Trophoblast cell (in vitro differentiated cells and primary cell): ENCODE data around the gene C1orf167.

Source experiments
- DNase-seq, 2 donors: peaks; one replicate each; pipeline ENCODE4 v3.0.0-alpha.2; 2016
- H2AFZ ChIP-seq: 2 replicates; pipeline ENCODE4 v1.6.1; 2013; ENCODE audit warnings: low read length, moderate library complexity, mild to moderate bottlenecking; ENCODE audit not compliant: insufficient read depth, poor library complexity
- H2AK5ac ChIP-seq: 2 replicates; pipeline ENCODE4 v1.6.1; 2013; ENCODE audit warnings: mild to moderate bottlenecking, low read length
- H2BK120ac ChIP-seq: 2 replicates; pipeline ENCODE4 v1.6.1; 2013; ENCODE audit warnings: low read length, mild to moderate bottlenecking, moderate library complexity; ENCODE audit not compliant: insufficient read depth, poor library complexity
- H2BK12ac ChIP-seq: 2 replicates; pipeline ENCODE4 v1.6.1; 2013; ENCODE audit warnings: mild to moderate bottlenecking, low read length, moderate library complexity
- H2BK5ac ChIP-seq: 2 replicates; pipeline ENCODE4 v1.6.1; 2013; ENCODE audit warnings: low read length, low read depth, moderate library complexity, mild to moderate bottlenecking; ENCODE audit not compliant: poor library complexity
- H3K14ac ChIP-seq: 2 replicates; pipeline ENCODE4 v1.6.1; 2013; ENCODE audit warnings: mild to moderate bottlenecking, low read length
- H3K18ac ChIP-seq: 2 replicates; pipeline ENCODE4 v1.6.1; 2013; ENCODE audit warnings: mild to moderate bottlenecking, low read length
- H3K23ac ChIP-seq: 2 replicates; pipeline ENCODE4 v1.6.1; 2013; ENCODE audit warnings: low read length
- H3K27ac ChIP-seq: 2 replicates; pipeline ENCODE4 v1.5.1; 2013; ENCODE audit warnings: low read depth, mild to moderate bottlenecking, inconsistent platforms, low read length, moderate library complexity
- H3K27me3 ChIP-seq: 2 replicates; pipeline ENCODE4 v1.6.1; 2013; ENCODE audit warnings: inconsistent platforms, mild to moderate bottlenecking, low read length, moderate library complexity; ENCODE audit not compliant: insufficient read depth
- H3K36me3 ChIP-seq, 2 experiments: 1 replicate in 1 of 2; 2 replicates in 1 of 2; pipeline ENCODE4 v1.6.1; 2013; ENCODE audit warnings: low read length in 2 of 2, mild to moderate bottlenecking in 2 of 2, moderate library complexity in 1 of 2; ENCODE audit not compliant: insufficient read depth in 2 of 2, control insufficient read depth in 1 of 2
- H3K4ac ChIP-seq: 2 replicates; pipeline ENCODE4 v1.6.1; 2013; ENCODE audit warnings: low read depth, mild to moderate bottlenecking, low read length, moderate library complexity
- H3K4me1 ChIP-seq, 2 experiments: 1 replicate in 1 of 2; 2 replicates in 1 of 2; pipeline ENCODE4 v1.6.1; 2013; ENCODE audit warnings: low read length in 2 of 2, mild to moderate bottlenecking in 2 of 2, moderate library complexity in 1 of 2; ENCODE audit not compliant: insufficient read depth in 2 of 2, control insufficient read depth in 1 of 2
- H3K4me2 ChIP-seq: 2 replicates; pipeline ENCODE4 v1.6.1; 2013; ENCODE audit warnings: inconsistent platforms, mild to moderate bottlenecking, low read length, moderate library complexity
- H3K4me3 ChIP-seq: 2 replicates; pipeline ENCODE4 v1.5.1; 2013; ENCODE audit warnings: mild to moderate bottlenecking, low read depth, low read length, inconsistent platforms
- H3K79me1 ChIP-seq: one replicate; pipeline ENCODE4 v1.6.1; 2013; ENCODE audit warnings: low read length
- H3K79me2 ChIP-seq: 2 replicates; pipeline ENCODE4 v1.6.1; 2013; ENCODE audit warnings: low read length, mild to moderate bottlenecking; ENCODE audit not compliant: control insufficient read depth, insufficient read depth, poor library complexity
- H3K9ac ChIP-seq: 2 replicates; pipeline ENCODE4 v1.6.1; 2013; ENCODE audit warnings: mild to moderate bottlenecking, low read length
- H3K9me3 ChIP-seq: 2 replicates; pipeline ENCODE4 v1.6.1; 2013; ENCODE audit warnings: low read depth, mild to moderate bottlenecking, control low read depth, inconsistent platforms, low read length; ENCODE audit not compliant: insufficient read depth
- H4K12ac ChIP-seq: 2 replicates; pipeline ENCODE4 v1.6.1; 2013; ENCODE audit warnings: low read depth, mild to moderate bottlenecking, low read length, moderate library complexity
- H4K8ac ChIP-seq: 2 replicates; pipeline ENCODE4 v1.6.1; 2013; ENCODE audit warnings: low read depth, mild to moderate bottlenecking, low read length, moderate library complexity
- H4K91ac ChIP-seq: one replicate; pipeline ENCODE4 v1.6.1; 2013; ENCODE audit warnings: low read depth, mild to moderate bottlenecking, low read length, moderate library complexity
- WGBS: extraction: QIAGEN DNeasy Blood & Tissue Kit; methylation state at CpG from one replicate; pipeline ENCODE4 v1.1.7; 2013; ENCODE audit warnings: missing lambda C conversion rate; ENCODE audit not compliant: insufficient read length, insufficient coverage; ENCODE audit errors: extremely low coverage; 5-methylcytosine and 5-hydroxymethylcytosine counted together

Gene C1orf167

GRCh38 chr1:11784256-11784992, 22.4 kb downstream of the C1orf167 start:
- Histone ChIP-seq H2BK5ac (no peak overlapping the region), H3K36me3 (no peaks in the 10 kb centered on the region), H3K9me3 (peaks cover 3% of the 10 kb centered on the region), H2AFZ (no peak overlapping the region), H3K27me3 (no peaks in the 10 kb centered on the region), H4K8ac (peak overlapping the region; percentile 5), H3K27ac (no peak overlapping the region), H3K14ac (no peak overlapping the region), H3K4me3 (peak overlapping the region; percentile 37), H4K91ac (no peak overlapping the region), H3K4me2 (peak overlapping the region; percentile 20), H3K9ac (no peak overlapping the region), H2BK12ac (no peak overlapping the region), H3K79me2 (no peaks in the 10 kb centered on the region), H3K79me1 (peaks cover 10% of the 10 kb centered on the region), H3K4me1 (peaks cover 17 to 22% of the 10 kb centered on the region in 2 experiments), H3K18ac (no peak overlapping the region), H2BK120ac (no peak overlapping the region), H2AK5ac (peak overlapping the region; percentile 24), H4K12ac (no peak overlapping the region), H3K23ac (no peak overlapping the region), H3K4ac (no peak overlapping the region)
- WGBS: no CpG with 5 or more reads among the region's 21 CpGs
- no peak for DNase-seq

DNA sequence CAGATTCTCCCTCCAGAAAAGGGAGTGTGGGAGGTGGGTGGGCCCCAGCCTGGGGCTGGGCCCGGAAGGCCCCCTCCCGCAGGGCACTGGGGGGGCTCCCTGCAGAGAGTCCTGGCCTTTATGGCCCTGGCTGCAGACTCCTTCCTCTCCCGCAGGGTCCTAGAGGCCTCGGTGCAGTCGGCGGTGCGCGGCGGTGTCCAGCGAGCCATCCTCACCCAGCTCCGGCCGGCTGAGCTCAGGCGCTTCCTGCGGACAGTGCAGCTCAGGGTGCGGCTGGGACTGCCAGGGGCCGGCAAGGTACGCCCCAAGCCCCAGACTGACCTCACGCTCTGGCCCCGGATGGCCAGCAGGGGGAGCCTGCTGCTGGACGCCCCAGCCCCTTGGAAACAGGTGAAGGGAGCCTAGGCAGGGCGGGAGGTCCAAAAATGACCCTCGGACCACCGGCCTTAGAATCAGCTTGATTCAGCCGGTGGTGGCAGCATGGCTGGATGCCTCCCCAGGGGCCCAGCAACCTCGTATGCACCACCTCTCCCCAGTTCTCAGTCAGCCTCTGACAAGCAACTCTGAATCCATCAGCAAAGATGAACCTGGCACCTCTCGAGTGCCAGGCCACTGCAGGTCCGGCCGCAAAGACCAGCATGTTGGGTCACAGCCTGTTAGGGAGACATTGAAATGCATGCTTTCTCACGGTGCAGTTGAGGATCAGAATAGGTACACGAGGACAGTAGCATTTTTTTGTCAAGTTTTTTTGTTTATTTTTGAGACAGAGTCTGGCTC, 23.2 kb downstream of the C1orf167 start:
- Histone ChIP-seq H3K14ac (no peak overlapping the region), H3K27me3 (no peaks in the 10 kb centered on the region), H4K8ac (peak overlapping the region; percentile 15), H2BK12ac (no peak overlapping the region), H3K36me3 (peaks cover 4% of the 10 kb centered on the region in 2 experiments), H4K91ac (no peak overlapping the region), H3K79me2 (no peaks in the 10 kb centered on the region), H3K18ac (no peak overlapping the region), H2BK5ac (no peak overlapping the region), H3K4ac (no peak overlapping the region), H2AK5ac (no peak overlapping the region), H3K4me2 (peak overlapping the region; percentile 20), H3K4me3 (no peak overlapping the region), H2AFZ (peak overlapping the region; percentile 6), H3K9me3 (no peaks in the 10 kb centered on the region), H3K9ac (no peak overlapping the region), H3K27ac (no peak overlapping the region), H3K4me1 (peaks cover 17 to 22% of the 10 kb centered on the region in 2 experiments), H3K79me1 (peaks cover 10% of the 10 kb centered on the region), H4K12ac (no peak overlapping the region), H2BK120ac (no peak overlapping the region), H3K23ac (no peak overlapping the region)
- no CpG with 5 or more reads among the region's 30 CpGs for WGBS
- peak; percentile 54 to 69 for DNase-seq

DNA sequence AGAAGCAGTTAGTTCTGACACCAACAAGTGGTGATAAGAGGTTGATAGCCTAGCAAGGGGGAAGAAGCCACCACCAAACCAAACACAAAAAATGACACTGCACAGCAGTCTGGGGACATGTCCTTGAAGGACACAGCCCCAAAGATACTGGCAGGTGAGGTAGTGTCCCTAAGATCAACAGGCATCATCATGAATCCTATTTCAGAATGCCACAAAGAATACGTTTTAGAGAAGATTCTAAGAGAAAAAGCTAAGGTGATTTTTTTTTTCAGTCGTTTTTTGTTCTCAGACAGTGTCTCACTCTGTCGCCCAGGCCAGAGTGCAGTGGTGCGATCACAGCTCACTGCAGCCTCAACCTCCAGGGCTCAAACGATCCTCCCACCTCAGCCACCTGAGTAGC, 24.2 kb downstream of the C1orf167 start:
- no peak overlapping the region for H3K27ac ChIP-seq
- H3K79me2 ChIP-seq: no peaks in the 10 kb centered on the region
- H4K12ac ChIP-seq: no peak overlapping the region
- H3K9ac ChIP-seq: no peak overlapping the region
- H2BK120ac ChIP-seq: no peak overlapping the region
- H3K4ac ChIP-seq: no peak overlapping the region
- no peak overlapping the region for H2BK5ac ChIP-seq
- no peak overlapping the region for H2AK5ac ChIP-seq
- H3K4me2 ChIP-seq: no peak overlapping the region
- peaks cover 14 to 19% of the 10 kb centered on the region in 2 experiments for H3K4me1 ChIP-seq
- H3K4me3 ChIP-seq: no peak overlapping the region
- no CpG with 5 or more reads among the region's 5 CpGs for WGBS
- H2BK12ac ChIP-seq: no peak overlapping the region
- no peak overlapping the region for H3K14ac ChIP-seq
- no peaks in the 10 kb centered on the region for H3K9me3 ChIP-seq
- no peak overlapping the region for H3K23ac ChIP-seq
- H3K79me1 ChIP-seq: peaks cover 8% of the 10 kb centered on the region
- H4K8ac ChIP-seq: no peak overlapping the region
- H2AFZ ChIP-seq: no peak overlapping the region
- H3K36me3 ChIP-seq: peaks cover 12 to 13% of the 10 kb centered on the region in 2 experiments
- no peaks in the 10 kb centered on the region for H3K27me3 ChIP-seq
- no peak overlapping the region for H4K91ac ChIP-seq
- no peak for DNase-seq
- no peak overlapping the region for H3K18ac ChIP-seq

DNA sequence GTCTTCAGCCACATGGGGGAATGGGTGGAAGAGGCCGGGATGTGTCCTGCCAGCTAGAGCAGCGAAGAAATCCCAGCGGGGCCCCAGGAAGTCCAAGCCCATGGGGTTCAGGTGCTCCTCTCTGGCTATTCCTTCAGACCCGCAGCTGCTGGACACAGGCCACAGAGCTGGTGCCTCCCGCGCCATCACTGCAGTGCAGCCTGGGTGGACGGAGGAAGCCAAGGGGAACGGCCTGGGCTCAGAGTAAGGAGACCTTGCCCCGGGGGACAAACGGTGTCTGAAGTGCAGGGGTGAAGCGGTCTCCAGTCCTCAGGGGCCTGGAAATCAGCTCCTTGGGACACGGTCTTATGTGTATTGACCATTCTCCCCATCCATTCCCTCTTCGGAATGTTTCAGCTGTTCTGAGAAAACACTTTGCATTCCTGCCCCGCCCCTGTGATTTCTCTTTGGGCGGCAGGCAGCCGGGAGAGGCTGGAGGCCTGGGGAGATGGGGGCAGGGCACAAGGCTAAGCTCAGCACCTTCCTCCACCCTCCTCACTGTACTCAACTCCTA, 25.3 kb downstream of the C1orf167 start:
- peak overlapping the region; percentile 44 for H2BK12ac ChIP-seq
- H3K14ac ChIP-seq: peak overlapping the region; percentile 13
- H3K9ac ChIP-seq: no peak overlapping the region
- H2BK120ac ChIP-seq: peak overlapping the region; percentile 6
- peaks cover 1% of the 10 kb centered on the region for H3K9me3 ChIP-seq
- no peaks in the 10 kb centered on the region for H3K79me2 ChIP-seq
- peak overlapping the region; percentile 18 for H4K12ac ChIP-seq
- H3K4me1 ChIP-seq: peaks cover 16 to 26% of the 10 kb centered on the region in 2 experiments
- peak overlapping the region; percentile 44 for H4K91ac ChIP-seq
- DNase-seq: peak; percentile 70 to 79
- H3K27me3 ChIP-seq: no peaks in the 10 kb centered on the region
- H3K4me2 ChIP-seq: peak overlapping the region; percentile 23
- WGBS: no CpG with 5 or more reads among the region's 16 CpGs
- H3K4me3 ChIP-seq: no peak overlapping the region
- H2BK5ac ChIP-seq: no peak overlapping the region
- H2AFZ ChIP-seq: peak overlapping the region; percentile 20
- no peak overlapping the region for H3K23ac ChIP-seq
- H3K36me3 ChIP-seq: peaks cover 13 to 16% of the 10 kb centered on the region in 2 experiments
- H4K8ac ChIP-seq: peak overlapping the region; percentile 19
- H3K18ac ChIP-seq: peak overlapping the region; percentile 48
- peaks cover 8% of the 10 kb centered on the region for H3K79me1 ChIP-seq
- H3K4ac ChIP-seq: no peak overlapping the region
- H3K27ac ChIP-seq: peak overlapping the region; percentile 8
- H2AK5ac ChIP-seq: peak overlapping the region; percentile 32
